Endothelial cell of umbilical vein (primary cell): Measurements from ENCODE around the gene GPR183. TPM values are rescaled to one million over a fixed set of nuclear protein-coding genes. Genes with fewer than 3 reads are reported as not detected.

Source experiments
- BruUV-seq: library from RNA; stranded (reverse); fragments of 400-500 nt; replicated peaks from 2 replicates; lab custom pipeline; 2021; lab: Mats Ljungman, UMichigan
- CTCF ChIA-PET: fragments of 300-600, 350-600 bp; sonication (Branson Sonifier 250); formaldehyde crosslinking; loops from one replicate; lab custom pipeline; 2021; ENCODE audit warnings: antibody characterized with exemption, inconsistent platforms; lab: Charles Lee
- POLR2A ChIA-PET: fragments of 300-600, 350-600 bp; sonication (Branson Sonifier 250); formaldehyde crosslinking; loops from one replicate; lab custom pipeline; 2021; ENCODE audit warnings: antibody characterized with exemption, inconsistent platforms; lab: Charles Lee
- DNase-seq: peaks from one replicate; pipeline ENCODE4 v3.0.0-alpha.2; 2011; ENCODE audit warnings: low read depth, low spot score
- FAIRE-seq: peaks from 2 replicates; lab custom pipeline; 2011; peaks lifted over from hg19 to GRCh38; lab: Jason Lieb, UNC
- H2AFZ ChIP-seq: 2 replicates; pipeline ENCODE4 v1.6.0; 2012; ENCODE audit warnings: low read depth, low read length, control low read depth, inconsistent platforms
- H3K27ac ChIP-seq: 2 replicates; pipeline ENCODE4 v1.5.1; 2011; ENCODE audit warnings: low read depth, mild to moderate bottlenecking, control low read depth, low read length, moderate library complexity; ENCODE audit not compliant: insufficient read depth
- H3K27me3 ChIP-seq, 2 experiments: 2 replicates each; pipeline versions ENCODE4 v1.6.0 to v1.6.1; 2011; ENCODE audit warnings: low read length in 2 of 2, mixed read lengths in 1 of 2; ENCODE audit not compliant: control insufficient read depth in 2 of 2, insufficient read depth in 2 of 2
- H3K36me3 ChIP-seq, 2 experiments: 2 replicates in 1 of 2; 3 replicates in 1 of 2; pipeline ENCODE4 v1.5.1; 2011; ENCODE audit warnings: low read length in 2 of 2, mild to moderate bottlenecking in 1 of 2, moderate library complexity in 1 of 2; ENCODE audit not compliant: control insufficient read depth in 2 of 2, insufficient read depth in 2 of 2; ENCODE audit errors: extremely low read depth in 1 of 2
- H3K4me1 ChIP-seq: 3 replicates; pipeline ENCODE4 v1.5.1; 2011; ENCODE audit warnings: mild to moderate bottlenecking, low read length; ENCODE audit not compliant: control insufficient read depth, insufficient read depth; ENCODE audit errors: extremely low read depth
- H3K4me2 ChIP-seq: 2 replicates; pipeline ENCODE4 v1.6.1; 2011; ENCODE audit warnings: low read length, control low read depth, mixed read lengths; ENCODE audit not compliant: insufficient read depth
- H3K4me3 ChIP-seq, 3 experiments: fragments of 200-600 bp in 1 of 3; sonication (generic), shearing (Covaris generic) in 1 of 3; replicated peaks in 1 of 3; 2 replicates each; pipeline ENCODE4 v1.5.1; 2011 to 2016; ENCODE audit warnings: control low read depth in 3 of 3, low read length in 3 of 3, mild to moderate bottlenecking in 2 of 3, inconsistent platforms in 1 of 3, low read depth in 1 of 3, moderate library complexity in 1 of 3; ENCODE audit not compliant: insufficient read depth in 1 of 3
- H3K79me2 ChIP-seq: 2 replicates; pipeline ENCODE4 v1.6.0; 2012; ENCODE audit warnings: low read length, inconsistent platforms; ENCODE audit not compliant: control insufficient read depth, insufficient read depth
- H3K9ac ChIP-seq: replicated peaks from 2 replicates; pipeline ENCODE3; 2011; ENCODE audit warnings: low read length, control low read depth; ENCODE audit not compliant: insufficient read depth; ENCODE audit errors: extremely low read depth
- H3K9me1 ChIP-seq: replicated peaks from 3 replicates; pipeline ENCODE4 v1.6.0; 2011; ENCODE audit warnings: mild to moderate bottlenecking, low read length; ENCODE audit not compliant: control insufficient read depth, insufficient read depth; ENCODE audit errors: extremely low read depth
- H3K9me3 ChIP-seq: replicated peaks from 2 replicates; pipeline ENCODE4 v1.5.1; 2012; ENCODE audit warnings: low read length, inconsistent platforms; ENCODE audit not compliant: control insufficient read depth, insufficient read depth
- H4K20me1 ChIP-seq: replicated peaks from 2 replicates; pipeline ENCODE3; 2011; ENCODE audit warnings: mild to moderate bottlenecking, low read length; ENCODE audit not compliant: control insufficient read depth, insufficient read depth; ENCODE audit errors: extremely low read depth
- EZH2 ChIP-seq: IDR thresholded peaks from 2 replicates; pipeline ENCODE4 v1.6.1; 2012; ENCODE audit warnings: borderline replicate concordance, low read depth, mild to moderate bottlenecking, moderate library complexity, low read length, inconsistent platforms; ENCODE audit not compliant: severe bottlenecking
- FOS ChIP-seq: IDR thresholded peaks from 2 replicates; pipeline ENCODE4 v1.6.1; 2011; ENCODE audit warnings: mild to moderate bottlenecking, low read length, moderate library complexity, borderline replicate concordance; ENCODE audit not compliant: insufficient read depth
- GATA2 ChIP-seq: IDR thresholded peaks from 2 replicates; pipeline ENCODE4 v1.7.0; 2011; ENCODE audit warnings: low read depth, mild to moderate bottlenecking, moderate library complexity, mixed read lengths, low read length; ENCODE audit not compliant: insufficient read length, insufficient read depth
- JUN ChIP-seq: IDR thresholded peaks from 2 replicates; pipeline ENCODE4 v1.6.1; 2011; ENCODE audit warnings: borderline replicate concordance, low read depth; ENCODE audit not compliant: insufficient read length, insufficient read depth
- POLR2AphosphoS5 ChIP-seq: IDR thresholded peaks from 2 replicates; pipeline ENCODE4 v1.6.1; 2012; ENCODE audit warnings: low read depth, mild to moderate bottlenecking, control low read depth, low read length, moderate library complexity; ENCODE audit not compliant: insufficient read depth
- dilution Hi-C: fragments of 300-500 bp; cut with MboI; formaldehyde crosslinking; loops from one replicate; pipeline ENCODE4 v1.15.0; 2019; ENCODE audit warnings: low sequenced_read_pairs; ENCODE audit not compliant: extremely low pct_ligation_motif_present
- intact Hi-C: fragments of 100-400 bp; cut with micrococcal nuclease; formaldehyde crosslinking; loops from one replicate; pipeline ENCODE4 v1.10.0; 2022
- polyA plus RNA-seq, 4 experiments: library from polyadenylated mRNA; depleted of rRNA in 3 of 4; stranded (reverse) in 3 of 4; unstranded in 1 of 4; fragments of >200 nt; gene quantifications; 2 replicates each; pipeline versions ENCODE4 v1.2.1 to v1.2.3, GENCODE V29; 2011 to 2012; ENCODE audit warnings: missing spikeins in 1 of 4
- total RNA-seq: library from RNA; stranded (reverse); gene quantifications from 2 replicates; pipeline ENCODE4 v1.2.3, GENCODE V29; 2021
- TF ChIP-seq, protein P1 (sequence below): IDR thresholded peaks from 2 replicates; pipeline ENCODE4 v1.6.1; 2011; ENCODE audit not compliant: insufficient read depth, insufficient read length

The GPR183 gene
- total and polyA plus RNA-seq, 2 donors (not counting 3 experiments of a cell fraction or from before 2014, with no cell fraction given), result 0.23 TPM; not detected in 1

DNA sequence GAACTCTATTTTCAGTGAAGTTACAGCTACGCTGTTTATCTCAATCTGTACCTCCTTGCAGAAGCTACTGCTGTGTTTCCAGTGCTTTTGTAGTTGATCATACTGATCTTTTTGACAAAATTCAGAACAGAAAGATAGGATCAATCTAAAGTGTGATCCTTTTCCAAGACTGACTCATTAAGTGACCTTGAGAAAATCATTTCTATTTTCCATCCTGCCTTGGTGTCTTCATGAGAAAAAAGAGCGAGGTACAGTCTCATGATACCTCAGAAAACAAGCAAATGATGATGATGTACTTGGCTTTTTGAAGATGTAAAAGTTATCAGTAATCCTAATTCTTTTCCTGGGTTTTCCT is 46.0 kb upstream of the GPR183 start:
- H3K79me2 ChIP-seq, result no peaks in the 10 kb centered on the region
- intact Hi-C loops (no loop called here), dilution Hi-C loops (no loop called here)
- ChIA-PET CTCF (interaction anchor here (1.2 kb wide), 1 partner anchor 84 kb away, joined by 4 read pairs; no protein-coding TSS in a partner anchor), POLR2A (no interaction called here)
- no peak overlapping the region for H3K27ac ChIP-seq
- FAIRE-seq (no peak), DNase-seq (no peak)
- BruUV-seq, result no TSS peak
- no peaks in the 10 kb centered on the region for H3K9me3 ChIP-seq
- H3K27me3 ChIP-seq, result no peaks in the 10 kb centered on the region
- peaks cover 24% of the 10 kb centered on the region for H3K4me1 ChIP-seq
- no peak overlapping the region for H3K9ac ChIP-seq
- TF ChIP-seq JUN, result no peak
- TF ChIP-seq, protein P1, sequence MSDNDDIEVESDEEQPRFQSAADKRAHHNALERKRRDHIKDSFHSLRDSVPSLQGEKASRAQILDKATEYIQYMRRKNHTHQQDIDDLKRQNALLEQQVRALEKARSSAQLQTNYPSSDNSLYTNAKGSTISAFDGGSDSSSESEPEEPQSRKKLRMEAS, result no peak
- no peak for TF ChIP-seq FOS
- no peak for TF ChIP-seq EZH2
- TF ChIP-seq GATA2, result no peak
- TF ChIP-seq POLR2AphosphoS5, result no peak
- peaks cover 0 to 4% of the 10 kb centered on the region in 2 experiments for H3K36me3 ChIP-seq
- no peaks in the 10 kb centered on the region for H3K9me1 ChIP-seq
- no peaks in the 10 kb centered on the region for H4K20me1 ChIP-seq
- no peak overlapping the region for H3K4me3 ChIP-seq
- no peak overlapping the region for H2AFZ ChIP-seq
- H3K4me2 ChIP-seq, result no peak overlapping the region
